ENCODE measurements around the gene NXPE3.
"Not testable (repeated sequence)": the region's sequence is repeated elsewhere in the genome, so short reads cannot be mapped to it uniquely, and the experiment has no call there.

Gene NXPE3

GRCh38 chr3:101779047-101779821 lies at the start of gene NXPE3:
NXPE3 (plus strand) TSS chr3:101779211; CDS start chr3:101785597, 6,386 bp downstream.
- DNase-seq (ENCODE audit: low spot score) = peak; percentile 95

DNA sequence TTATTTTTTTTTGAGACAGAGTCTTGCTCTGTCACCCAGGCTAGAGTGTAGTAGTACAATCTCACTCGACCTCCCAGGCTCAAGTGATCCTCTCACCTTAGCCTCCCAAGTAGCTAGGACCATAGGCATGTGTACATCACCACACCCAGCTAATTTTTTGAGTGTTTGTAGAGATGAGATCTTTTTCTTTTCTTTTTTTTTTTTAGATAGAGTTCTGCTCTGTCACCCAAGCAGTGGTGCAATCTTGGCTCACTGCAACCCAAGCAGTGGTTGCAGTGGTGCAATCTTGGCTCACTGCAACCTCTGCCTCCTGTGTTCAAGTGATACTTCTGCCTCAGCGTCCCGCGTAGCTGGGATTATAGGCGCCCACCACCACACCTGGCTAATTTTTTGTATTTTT lies 49.4 kb upstream of the NXPE3 start:
- DNase-seq (ENCODE audit: low spot score) = no peak

GRCh38 chr3:101730839-101731238 lies 48.2 kb upstream of the NXPE3 start:
- no peak for DNase-seq (ENCODE audit: low spot score)

DNA sequence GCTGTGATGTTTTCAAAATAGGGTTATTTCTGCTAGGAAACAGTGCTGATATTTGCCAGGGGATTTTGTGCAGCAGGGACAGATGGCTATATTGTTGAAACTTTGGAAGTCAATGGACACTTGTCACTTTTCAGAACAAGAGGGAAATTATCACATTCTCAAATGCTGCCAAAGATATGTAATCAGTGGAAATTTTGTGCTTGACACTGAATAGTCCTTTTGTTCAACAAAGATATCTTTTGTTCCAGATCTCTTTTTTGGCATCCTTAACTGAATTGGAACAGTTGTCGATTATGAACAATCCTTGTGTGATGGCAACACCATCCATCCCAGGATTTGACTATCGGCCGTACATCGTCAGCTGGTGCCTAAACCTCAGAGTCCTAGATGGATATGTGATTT lies 46.8 kb upstream of the NXPE3 start:
- no peak for DNase-seq (ENCODE audit: low spot score)

GRCh38 chr3:101735833-101736232 lies 43.2 kb upstream of the NXPE3 start:
- DNase-seq (ENCODE audit: low spot score) = no peak

DNA sequence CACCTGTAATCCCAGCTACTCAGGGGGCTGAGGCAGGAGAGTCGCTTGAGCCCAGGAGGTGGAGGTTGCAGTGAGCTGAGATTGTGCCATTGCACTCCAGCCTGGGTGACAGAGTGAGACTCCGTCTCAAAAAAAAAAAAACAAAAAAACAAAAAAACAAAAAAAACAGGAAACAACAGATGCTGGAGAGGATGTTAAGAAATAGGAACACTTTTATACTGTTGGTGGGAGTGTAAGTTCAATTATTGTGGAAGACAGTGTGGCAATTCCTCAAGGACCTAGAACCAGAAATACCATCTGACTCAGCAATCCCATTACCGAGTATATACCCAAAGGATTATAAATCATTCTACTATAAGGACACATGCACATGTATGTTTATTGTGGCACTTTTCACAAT lies 37.1 kb upstream of the NXPE3 start:
- not testable (repeated sequence) for DNase-seq (ENCODE audit: low spot score)

- no peak for DNase-seq (ENCODE audit: low spot score)
Measured at GRCh38 chr3:101744811-101745210, 34.2 kb upstream of the NXPE3 start.

- DNase-seq (ENCODE audit: low spot score) = not testable (repeated sequence)
Measured at GRCh38 chr3:101745934-101746333, 33.1 kb upstream of the NXPE3 start.

GRCh38 chr3:101753386-101754113 lies 25.5 kb upstream of the NXPE3 start:
- not testable (repeated sequence) for DNase-seq (ENCODE audit: low spot score)

GRCh38 chr3:101758224-101758623 lies 20.8 kb upstream of the NXPE3 start:
- no peak for DNase-seq (ENCODE audit: low spot score)

DNA sequence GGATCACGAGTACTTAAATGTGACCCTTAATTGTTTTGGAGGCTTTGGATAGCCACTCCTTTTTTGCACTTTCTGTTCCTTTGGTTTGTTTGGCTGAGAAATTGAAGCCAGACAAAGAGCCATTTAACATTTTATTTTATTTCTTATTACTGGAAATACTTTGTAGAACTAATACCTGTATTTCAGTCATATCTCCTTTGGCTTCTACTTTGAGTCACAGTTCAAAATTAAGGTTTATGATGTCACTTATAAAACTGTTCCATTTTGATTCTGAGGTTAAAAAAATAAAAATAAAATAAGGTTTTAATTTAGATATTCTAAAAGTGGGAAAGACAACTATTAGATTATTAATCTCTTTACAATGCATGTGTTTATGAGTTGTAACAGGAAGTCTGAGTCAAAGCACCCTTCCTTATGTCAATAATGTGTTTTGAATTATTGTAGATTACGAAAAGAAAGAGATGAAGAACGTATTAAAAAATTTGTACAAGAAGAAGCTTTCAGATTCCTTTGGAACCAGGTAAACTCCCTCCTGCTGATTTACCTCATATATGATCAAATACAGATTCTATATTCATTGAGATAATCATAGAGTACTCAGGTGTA lies 16.9 kb upstream of the NXPE3 start:
- DNase-seq (ENCODE audit: low spot score) = no peak

GRCh38 chr3:101777745-101778281 lies 1.2 kb upstream of the NXPE3 start:
- DNase-seq (ENCODE audit: low spot score) = not testable (repeated sequence)

- no peak for DNase-seq (ENCODE audit: low spot score)
Measured at GRCh38 chr3:101778385-101779046, 495 bp upstream of the NXPE3 start.

DNA sequence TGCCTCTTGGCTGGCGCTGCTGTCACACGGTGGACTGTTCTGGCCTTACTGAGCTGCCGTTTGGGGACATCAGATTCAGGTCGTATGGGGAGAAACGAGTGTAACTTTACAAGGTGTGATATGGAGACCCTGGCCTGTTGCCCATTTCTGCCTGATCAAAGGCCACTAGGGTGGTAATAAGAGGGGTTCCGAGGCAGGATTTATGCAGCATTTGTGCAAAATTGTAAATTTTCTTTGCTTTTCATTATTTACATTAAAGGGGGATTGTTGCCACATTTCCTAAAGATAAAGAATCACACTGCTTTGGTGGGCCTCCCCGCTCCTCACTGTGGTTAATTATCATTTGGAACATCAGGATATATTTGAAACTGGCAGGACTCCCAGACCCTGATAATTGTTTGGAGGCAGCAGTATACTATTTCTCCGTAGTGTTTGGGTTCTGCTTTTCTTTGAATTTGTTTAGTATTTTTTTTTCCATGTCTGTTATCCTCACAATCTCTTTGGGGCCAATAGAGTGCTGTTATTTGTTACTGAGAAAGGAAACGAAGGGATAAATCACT lies 891 bp downstream of the NXPE3 start:
- DNase-seq (ENCODE audit: low spot score) = no peak

DNA sequence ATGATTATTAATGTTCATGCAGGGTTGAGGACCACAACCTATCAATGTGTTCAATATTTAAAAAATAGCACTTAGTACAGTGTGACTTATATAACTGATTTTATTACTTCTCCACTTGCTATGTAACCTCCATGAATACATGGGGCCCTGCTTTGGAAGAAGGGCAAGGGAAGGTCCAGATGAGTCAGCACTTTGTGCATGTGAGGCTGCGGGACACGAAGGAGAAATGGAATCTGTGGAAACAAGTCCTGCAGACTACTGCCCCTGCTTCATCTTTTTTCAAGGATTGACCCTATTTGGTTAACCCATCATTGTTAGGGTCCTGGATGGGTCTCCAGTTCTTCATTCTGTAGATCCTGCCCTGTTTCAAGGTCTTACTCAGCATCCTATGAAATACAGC lies 1.6 kb downstream of the NXPE3 start:
- DNase-seq (ENCODE audit: low spot score) = peak; percentile 84

DNA sequence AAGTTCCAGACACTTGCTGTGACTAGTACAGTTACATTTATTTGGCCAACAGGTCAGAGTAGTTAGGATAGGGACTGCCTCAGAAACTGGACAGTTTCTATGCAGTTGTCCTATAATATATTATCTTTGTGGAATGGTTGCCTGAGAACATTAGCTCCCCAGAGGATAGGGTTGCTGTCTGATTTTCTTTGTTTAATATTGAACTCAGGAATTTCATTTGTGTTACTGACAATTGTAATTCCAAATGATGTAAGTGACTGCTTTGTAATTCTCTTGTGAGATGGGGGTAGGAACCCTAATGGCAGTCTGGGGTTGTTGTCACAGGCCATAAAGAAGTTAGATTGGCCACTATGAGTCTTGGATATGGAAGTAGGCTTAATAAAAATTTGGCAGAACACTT lies 2.2 kb downstream of the NXPE3 start:
- no peak for DNase-seq (ENCODE audit: low spot score)

DNA sequence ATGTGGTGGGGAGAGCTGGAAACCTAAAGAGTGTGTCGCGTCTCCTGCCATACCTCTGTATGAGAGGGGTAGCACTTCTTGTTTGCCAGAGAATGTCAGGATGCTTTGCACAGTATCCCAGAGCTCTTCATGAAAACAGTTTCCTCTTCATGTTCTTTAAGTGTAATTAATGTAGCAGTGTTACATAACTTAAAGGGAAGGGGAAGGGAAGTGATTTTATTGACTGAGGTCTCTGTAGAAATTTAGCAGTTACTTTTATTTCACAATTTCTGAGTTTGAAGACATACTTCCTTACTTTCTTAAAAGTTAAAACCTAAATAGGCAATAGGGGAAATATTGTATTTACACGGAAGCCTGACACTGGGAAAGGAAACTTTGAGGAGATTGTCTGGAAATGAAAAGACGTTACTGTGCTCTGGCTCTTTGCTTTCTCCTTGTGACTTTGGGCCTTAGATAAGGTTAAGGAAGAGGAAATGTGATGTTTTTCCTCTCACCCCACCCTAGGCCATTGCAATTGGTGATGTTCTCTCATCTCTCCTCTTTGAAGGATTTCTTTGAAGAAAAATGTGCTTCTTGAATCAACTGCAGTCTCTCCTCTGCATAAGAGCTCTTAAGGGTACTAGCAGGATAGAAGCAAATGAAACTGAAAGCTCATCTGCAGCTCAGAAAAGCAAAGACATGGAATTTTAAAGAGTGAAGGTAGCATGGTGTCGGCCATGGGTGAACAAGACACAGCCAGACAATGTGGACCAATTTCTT lies 6.0 kb downstream of the NXPE3 start:
- DNase-seq (ENCODE audit: low spot score) = no peak

DNA sequence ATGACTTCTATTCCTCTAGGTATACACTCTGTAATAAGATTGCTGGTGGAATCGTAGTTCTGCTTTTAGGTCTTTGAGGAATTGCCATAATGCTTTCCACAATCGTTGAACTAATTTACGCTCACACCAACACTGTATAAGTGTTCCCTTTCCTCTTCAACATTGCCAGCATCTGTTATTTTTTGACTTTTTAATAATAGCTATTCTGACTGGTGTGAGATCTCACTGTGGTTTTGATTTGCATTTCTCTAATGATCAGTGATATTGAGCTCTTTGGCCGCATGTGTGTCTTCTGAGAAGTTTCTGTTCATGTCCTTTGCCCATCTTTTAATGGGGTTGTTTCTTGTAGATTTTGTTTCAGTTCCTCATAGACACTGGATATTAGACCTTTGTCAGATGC lies 12.8 kb downstream of the NXPE3 start:
- DNase-seq (ENCODE audit: low spot score) = no peak

- no peak for DNase-seq (ENCODE audit: low spot score)
Measured at GRCh38 chr3:101796077-101796680, 17.2 kb downstream of the NXPE3 start.

DNA sequence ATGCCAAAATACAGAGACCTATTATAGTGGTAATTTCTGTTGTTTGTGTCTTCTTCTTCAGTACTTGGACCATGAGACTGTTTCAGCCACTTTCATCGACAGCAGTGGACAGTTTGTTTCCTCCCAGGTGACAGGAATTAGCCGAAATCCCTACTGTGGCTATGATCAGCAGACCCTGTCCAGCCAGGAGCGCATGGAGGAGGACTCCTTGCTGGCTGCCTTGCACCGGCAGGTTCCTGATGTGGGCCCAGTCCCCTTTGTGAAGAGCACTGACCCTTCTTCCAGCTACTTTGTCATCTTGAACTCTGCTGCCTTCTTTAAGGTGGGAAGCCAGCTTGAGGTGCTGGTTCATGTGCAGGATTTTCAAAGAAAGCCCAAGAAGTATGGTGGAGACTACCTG lies 22.2 kb downstream of the NXPE3 start:
- DNase-seq (ENCODE audit: low spot score) = no peak

DNA sequence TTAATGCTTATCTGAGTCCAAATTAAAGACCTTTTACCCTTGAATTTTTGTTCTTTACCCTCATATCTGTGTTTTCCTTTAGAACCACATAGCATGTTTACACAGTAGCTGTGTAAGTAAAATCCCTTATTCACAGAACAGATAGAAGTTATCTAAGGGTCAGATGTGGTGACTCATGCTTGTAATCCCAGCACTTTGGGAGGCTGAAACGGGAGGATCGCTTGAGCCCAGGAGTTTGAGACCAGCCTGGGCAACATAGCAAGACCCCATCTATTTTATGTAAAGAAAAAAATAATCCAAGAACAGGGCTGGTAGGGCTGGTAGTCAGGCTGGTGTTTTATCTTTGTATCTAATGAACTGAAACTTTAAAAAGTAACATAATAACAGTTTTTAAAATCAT lies 23.2 kb downstream of the NXPE3 start:
- no peak for DNase-seq (ENCODE audit: low spot score)

Data from AG20443 (cell line).